ENCODE results near the gene FLRT2. TPM values are rescaled to one million over a fixed set of nuclear protein-coding genes. Genes with fewer than 3 reads are reported as not detected.

The FLRT2 gene
- total RNA-seq, 1 experiment from 2014 or later = 4.5 TPM

GRCh38 chr14:85576848-85577542, 47.1 kb downstream of the FLRT2 start:
- TF ChIP-seq REST (IDR thresholded peaks at IDR 0.05; ENCODE audit: insufficient read depth in 1 of 2, low read depth in 2 of 2, low read length in 1 of 2) (no peak), TCF7L2 (IDR thresholded peaks at IDR 0.05; ENCODE audit: low read depth, low read length) (no peak), POLR2AphosphoS5 (IDR thresholded peaks at IDR 0.05; ENCODE audit: low read depth, low read length) (no peak), SIN3A (IDR thresholded peaks at IDR 0.05; ENCODE audit: borderline replicate concordance, insufficient read depth, low read depth, low read length) (no peak), CTCF (IDR thresholded peaks at IDR 0.05) (no peak)
- CTCF ChIA-PET = no interaction called here

GRCh38 chr14:85577543-85578114, 47.7 kb downstream of the FLRT2 start:
- intact Hi-C loops (cut with micrococcal nuclease; ENCODE audit: unreplicated experiment) = no loop called here
- DNase-seq (ENCODE audit: low read depth, low spot score) (no peak), ATAC-seq (no peak)
- Histone ChIP-seq H3K27me3 (ENCODE audit: control insufficient read depth, insufficient read depth, low read length) (no peaks in the 10 kb centered on the region), H3K9me3 (ENCODE audit: control insufficient read depth, insufficient read depth, low read depth, low read length) (no peaks in the 10 kb centered on the region), H3K4me3 (ENCODE audit: low read depth in 2 of 2, low read length in 2 of 2) (no peak overlapping the region), H3K27ac (ENCODE audit: low read length) (no peak overlapping the region), H3K36me3 (ENCODE audit: control insufficient read depth, insufficient read depth, low read length) (no peaks in the 10 kb centered on the region), H3K4me1 (ENCODE audit: control insufficient read depth, insufficient read depth, low read length) (no peaks in the 10 kb centered on the region)
- no TSS peak for BruUV-seq (replicated peaks)
- TF ChIP-seq CTCF (IDR thresholded peaks at IDR 0.05) (no peak), REST (IDR thresholded peaks at IDR 0.05; ENCODE audit: insufficient read depth in 1 of 2, low read depth in 2 of 2, low read length in 1 of 2) (no peak), POLR2AphosphoS5 (IDR thresholded peaks at IDR 0.05; ENCODE audit: low read depth, low read length) (no peak), TCF7L2 (IDR thresholded peaks at IDR 0.05; ENCODE audit: low read depth, low read length) (no peak), SIN3A (IDR thresholded peaks at IDR 0.05; ENCODE audit: borderline replicate concordance, insufficient read depth, low read depth, low read length) (no peak)
- POLR2A ChIA-PET = no interaction called here
- CTCF ChIA-PET = no interaction called here
- in situ Hi-C loops (cut with HindIII; ENCODE audit: low pct_unique_long_range_greater_than_20kb, low sequenced_read_pairs) = no loop called here

More at GRCh38 chr14:85576848-85577542, 47.1 kb downstream of the FLRT2 start:
- in situ Hi-C loops (cut with HindIII; ENCODE audit: low pct_unique_long_range_greater_than_20kb, low sequenced_read_pairs) (no loop called here), intact Hi-C loops (cut with micrococcal nuclease; ENCODE audit: unreplicated experiment) (no loop called here)
- no peaks in the 10 kb centered on the region for H3K4me1 ChIP-seq (ENCODE audit: control insufficient read depth, insufficient read depth, low read length)
- no peak for ATAC-seq
- POLR2A ChIA-PET = no interaction called here
- no peaks in the 10 kb centered on the region for H3K27me3 ChIP-seq (ENCODE audit: control insufficient read depth, insufficient read depth, low read length)
- H3K27ac ChIP-seq (ENCODE audit: low read length) = no peak overlapping the region
- H3K4me3 ChIP-seq (ENCODE audit: low read depth in 2 of 2, low read length in 2 of 2) = no peak overlapping the region
- no peak for DNase-seq (ENCODE audit: low read depth, low spot score)
- no peaks in the 10 kb centered on the region for H3K36me3 ChIP-seq (ENCODE audit: control insufficient read depth, insufficient read depth, low read length)
- H3K9me3 ChIP-seq (ENCODE audit: control insufficient read depth, insufficient read depth, low read depth, low read length) = no peaks in the 10 kb centered on the region
- BruUV-seq (replicated peaks) = no TSS peak
